ENCODE measurements around the gene ELL.
A peak's percentile ranks its signal among the peaks of the same experiment; 100 is the strongest.
"Not testable (repeated sequence)": the region's sequence is repeated elsewhere in the genome, so short reads cannot be mapped to it uniquely, and the experiment has no call there.

Gene ELL

GRCh38 chr19:18405754-18406153, 116.1 kb downstream of the ELL start:
- H3K4me1 ChIP-seq (ENCODE audit: control insufficient read depth, insufficient read depth, low read length); H3K9me3 ChIP-seq (ENCODE audit: control insufficient read depth, low read length); H3K4me3 ChIP-seq (ENCODE audit: low read length); H3K9ac ChIP-seq (ENCODE audit: low read length); DNase-seq (ENCODE audit: low read depth); H3K36me3 ChIP-seq (ENCODE audit: control insufficient read depth, insufficient read depth, low read length, severe bottlenecking); H3K27me3 ChIP-seq (replicated peaks; ENCODE audit: control insufficient read depth, insufficient read depth, low read length): not testable (repeated sequence)

- not testable (repeated sequence) for H3K9me3 ChIP-seq (ENCODE audit: control insufficient read depth, low read length); H3K27me3 ChIP-seq (replicated peaks; ENCODE audit: control insufficient read depth, insufficient read depth, low read length); H3K4me3 ChIP-seq (ENCODE audit: low read length); DNase-seq (ENCODE audit: low read depth); H3K36me3 ChIP-seq (ENCODE audit: control insufficient read depth, insufficient read depth, low read length, severe bottlenecking); H3K4me1 ChIP-seq (ENCODE audit: control insufficient read depth, insufficient read depth, low read length); H3K9ac ChIP-seq (ENCODE audit: low read length)
These were observed 119.2 kb downstream of the ELL start for GRCh38 chr19:18402455-18403248.

DNA sequence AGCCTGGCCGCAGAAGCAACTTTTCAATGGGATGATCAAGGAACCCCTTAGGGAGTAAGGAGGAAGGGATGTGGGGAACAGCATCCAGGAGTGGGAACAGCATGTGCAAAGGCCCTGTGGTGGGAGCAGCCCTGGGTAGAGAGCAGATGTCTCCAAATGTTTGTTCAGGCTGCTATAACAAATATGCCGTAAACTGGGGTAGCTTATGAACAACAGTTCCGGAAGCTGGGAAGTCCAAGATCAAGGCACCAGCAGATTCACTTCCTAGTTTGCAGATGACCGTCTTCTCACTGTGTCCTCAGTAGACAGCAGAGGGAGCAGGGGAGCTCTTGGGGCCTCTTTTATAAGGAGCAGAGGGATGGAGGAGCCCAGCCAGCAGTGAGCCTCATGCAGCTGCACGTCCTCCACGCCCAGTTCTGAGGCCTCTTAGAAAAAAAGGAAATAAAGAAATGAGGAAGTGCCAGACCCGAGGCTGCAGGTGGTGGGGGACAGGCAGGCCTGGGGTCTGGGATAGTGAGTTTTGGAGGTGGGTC, 120.2 kb downstream of the ELL start:
- Histone ChIP-seq H3K9me3 (ENCODE audit: control insufficient read depth, low read length) (no peaks in the 10 kb centered on the region), H3K36me3 (ENCODE audit: control insufficient read depth, insufficient read depth, low read length, severe bottlenecking) (no peaks in the 10 kb centered on the region), H3K9ac (ENCODE audit: low read length) (no peak overlapping the region), H3K27me3 (replicated peaks; ENCODE audit: control insufficient read depth, insufficient read depth, low read length) (peaks cover 7% of the 10 kb centered on the region), H3K4me3 (ENCODE audit: low read length) (no peak overlapping the region), H3K4me1 (ENCODE audit: control insufficient read depth, insufficient read depth, low read length) (peaks cover 7% of the 10 kb centered on the region)
- DNase-seq (ENCODE audit: low read depth) = peak; percentile 67

GRCh38 chr19:18399008-18399407, 122.9 kb downstream of the ELL start:
- no peaks in the 10 kb centered on the region for H3K9me3 ChIP-seq (ENCODE audit: control insufficient read depth, low read length)
- peaks cover 7% of the 10 kb centered on the region for H3K4me1 ChIP-seq (ENCODE audit: control insufficient read depth, insufficient read depth, low read length)
- H3K27me3 ChIP-seq (replicated peaks; ENCODE audit: control insufficient read depth, insufficient read depth, low read length) = peaks cover 7% of the 10 kb centered on the region
- no peaks in the 10 kb centered on the region for H3K36me3 ChIP-seq (ENCODE audit: control insufficient read depth, insufficient read depth, low read length, severe bottlenecking)
- H3K4me3 ChIP-seq (ENCODE audit: low read length) = no peak overlapping the region
- H3K9ac ChIP-seq (ENCODE audit: low read length) = no peak overlapping the region
- peak; percentile 50 for DNase-seq (ENCODE audit: low read depth)

DNA sequence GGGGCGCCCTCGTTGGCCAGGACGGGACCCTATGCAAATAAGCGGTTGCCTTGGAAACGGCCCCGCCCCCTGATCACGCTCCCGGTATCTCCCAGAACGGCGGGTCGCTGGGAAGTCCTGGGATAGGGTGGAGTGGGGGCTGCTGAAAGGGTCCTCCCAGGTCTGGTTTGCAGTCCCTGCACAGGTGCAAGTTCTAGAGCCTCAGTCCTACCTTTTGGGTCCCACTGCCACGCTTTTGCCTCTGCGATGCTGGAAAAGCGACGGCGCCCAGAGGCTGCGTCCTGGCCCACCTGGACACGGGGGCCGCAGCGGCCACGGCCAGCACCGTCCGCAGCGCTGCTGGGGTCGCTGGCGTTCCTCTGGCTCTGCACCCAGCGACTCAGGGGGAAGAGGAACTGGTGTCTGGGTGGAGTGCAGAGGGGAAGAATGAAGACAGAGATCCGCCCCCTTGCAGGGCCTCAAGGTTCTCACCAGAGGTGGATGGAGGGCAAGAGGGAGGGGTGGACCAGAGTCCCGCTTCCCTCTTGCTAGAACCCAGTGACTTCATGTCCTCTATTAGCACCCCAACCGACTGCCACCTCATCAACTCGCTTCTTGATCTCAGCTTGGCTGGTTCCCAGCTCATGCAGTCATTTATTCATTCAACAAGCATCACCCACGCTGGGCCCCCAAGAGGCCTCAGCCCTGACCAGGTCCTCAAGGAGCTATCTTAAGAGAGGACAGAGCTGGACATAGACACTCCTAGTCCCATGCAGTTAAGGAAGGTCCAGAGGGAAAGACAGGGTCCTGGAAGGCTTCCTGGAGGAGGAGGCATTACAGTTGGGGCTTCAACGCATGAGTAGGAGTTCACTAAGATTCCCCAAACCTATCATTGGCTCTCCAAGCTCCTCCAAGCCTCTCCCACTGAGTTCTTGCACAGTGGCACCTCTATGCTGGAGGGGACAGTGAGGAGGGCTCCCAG, 124.3 kb downstream of the ELL start, which contains the start of gene LRRC25:
TSS of gene LRRC25 (minus strand) at position 381 of the 961 bp plus-strand sequence. CDS start 659 bp downstream, outside the sequence.
- Histone ChIP-seq H3K9me3 (ENCODE audit: control insufficient read depth, low read length) (no peaks in the 10 kb centered on the region), H3K9ac (ENCODE audit: low read length) (no peak within 1 kb of the TSS), H3K4me1 (ENCODE audit: control insufficient read depth, insufficient read depth, low read length) (peaks cover 7% of the 10 kb centered on the region), H3K27me3 (replicated peaks; ENCODE audit: control insufficient read depth, insufficient read depth, low read length) (peaks cover 7% of the 10 kb centered on the region), H3K4me3 (ENCODE audit: low read length) (no peak within 1 kb of the TSS), H3K36me3 (ENCODE audit: control insufficient read depth, insufficient read depth, low read length, severe bottlenecking) (no peaks in the 10 kb centered on the region)
- DNase-seq (ENCODE audit: low read depth) = no peak

GRCh38 chr19:18396471-18397241, 125.2 kb downstream of the ELL start:
- Histone ChIP-seq H3K9ac (ENCODE audit: low read length) (no peak overlapping the region), H3K4me3 (ENCODE audit: low read length) (no peak overlapping the region), H3K36me3 (ENCODE audit: control insufficient read depth, insufficient read depth, low read length, severe bottlenecking) (no peaks in the 10 kb centered on the region), H3K27me3 (replicated peaks; ENCODE audit: control insufficient read depth, insufficient read depth, low read length) (peaks cover 7% of the 10 kb centered on the region), H3K4me1 (ENCODE audit: control insufficient read depth, insufficient read depth, low read length) (peaks cover 7% of the 10 kb centered on the region), H3K9me3 (ENCODE audit: control insufficient read depth, low read length) (no peaks in the 10 kb centered on the region)
- no peak for DNase-seq (ENCODE audit: low read depth)

DNA sequence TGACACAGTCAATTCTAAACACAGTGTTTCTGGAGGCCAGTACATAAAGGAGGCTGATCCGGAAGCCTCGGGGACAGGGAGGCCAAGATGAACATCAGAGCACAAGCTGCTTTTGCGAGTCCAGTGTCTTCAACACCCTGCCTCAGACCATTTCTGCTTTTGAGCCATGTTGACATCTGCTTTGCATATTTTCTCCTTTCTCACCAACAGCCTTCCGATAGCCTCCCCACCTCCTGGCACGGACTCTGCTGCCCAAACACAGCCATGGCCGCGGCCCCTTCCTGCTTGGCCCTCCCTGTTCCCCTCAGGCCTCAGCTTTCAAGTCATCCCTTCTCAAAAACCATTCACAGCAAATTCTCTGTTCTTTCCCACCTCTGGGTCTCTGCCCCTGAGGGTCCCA, 128.0 kb downstream of the ELL start:
- no peaks in the 10 kb centered on the region for H3K9me3 ChIP-seq (ENCODE audit: control insufficient read depth, low read length)
- H3K4me1 ChIP-seq (ENCODE audit: control insufficient read depth, insufficient read depth, low read length) = peaks cover 3% of the 10 kb centered on the region
- DNase-seq (ENCODE audit: low read depth) = no peak
- H3K9ac ChIP-seq (ENCODE audit: low read length) = no peak overlapping the region
- H3K27me3 ChIP-seq (replicated peaks; ENCODE audit: control insufficient read depth, insufficient read depth, low read length) = peaks cover 7% of the 10 kb centered on the region
- H3K4me3 ChIP-seq (ENCODE audit: low read length) = no peak overlapping the region
- no peaks in the 10 kb centered on the region for H3K36me3 ChIP-seq (ENCODE audit: control insufficient read depth, insufficient read depth, low read length, severe bottlenecking)

DNA sequence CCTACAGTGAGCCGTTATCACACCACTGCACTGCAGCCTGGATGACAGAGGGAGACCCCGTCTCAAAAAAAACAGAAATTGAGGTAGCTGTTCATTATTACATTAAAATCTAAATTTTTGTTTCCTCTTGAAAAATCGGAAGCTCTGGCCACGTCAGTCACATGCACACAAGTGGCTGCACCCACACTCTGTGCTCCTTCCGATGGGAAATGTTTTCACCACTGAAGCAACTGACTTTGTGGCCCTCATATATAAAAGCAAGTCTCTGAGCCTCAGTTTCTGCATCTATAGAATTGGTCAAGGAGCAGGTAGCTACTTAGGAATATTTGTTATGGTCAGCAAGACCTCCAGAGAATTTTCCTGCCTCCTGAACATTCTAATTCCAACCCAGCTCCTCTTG, 128.9 kb downstream of the ELL start:
- Histone ChIP-seq H3K36me3 (ENCODE audit: control insufficient read depth, insufficient read depth, low read length, severe bottlenecking) (no peaks in the 10 kb centered on the region), H3K9ac (ENCODE audit: low read length) (no peak overlapping the region), H3K4me3 (ENCODE audit: low read length) (no peak overlapping the region), H3K4me1 (ENCODE audit: control insufficient read depth, insufficient read depth, low read length) (peaks cover 3% of the 10 kb centered on the region), H3K27me3 (replicated peaks; ENCODE audit: control insufficient read depth, insufficient read depth, low read length) (peaks cover 5% of the 10 kb centered on the region), H3K9me3 (ENCODE audit: control insufficient read depth, low read length) (no peaks in the 10 kb centered on the region)
- DNase-seq (ENCODE audit: low read depth) = no peak
